ENCODE results near the gene ARHGAP19. TPM values are rescaled to one million over a fixed set of nuclear protein-coding genes. Genes with fewer than 3 reads are reported as not detected.
"Not testable (repeated sequence)": the region's sequence is repeated elsewhere in the genome, so short reads cannot be mapped to it uniquely, and the experiment has no call there.

The ARHGAP19 gene
- total RNA-seq, 1 donor from 2014 or later = 27.8 TPM

- peaks cover 17% of the 10 kb centered on the region for H3K36me3 Mint-ChIP-seq (ENCODE audit: low read depth)
- DNase-seq (ENCODE audit: low spot score); H3K9me3 Mint-ChIP-seq; H3K27ac Mint-ChIP-seq; intact Hi-C loops (cut with micrococcal nuclease); H3K4me1 Mint-ChIP-seq (ENCODE audit: low read depth); H3K27me3 Mint-ChIP-seq (ENCODE audit: insufficient read depth); H3K4me3 Mint-ChIP-seq: not testable (repeated sequence)
Measured at GRCh38 chr10:97265095-97265494, 27.3 kb downstream of the ARHGAP19 start.

- no peak for DNase-seq (ENCODE audit: low spot score)
- Mint-ChIP-seq H3K9me3 (no peaks in the 10 kb centered on the region), H3K4me1 (ENCODE audit: low read depth) (no peaks in the 10 kb centered on the region), H3K27ac (no peak overlapping the region), H3K27me3 (ENCODE audit: insufficient read depth) (no peaks in the 10 kb centered on the region), H3K4me3 (no peak overlapping the region), H3K36me3 (ENCODE audit: low read depth) (peaks cover 19% of the 10 kb centered on the region)
- intact Hi-C loops (cut with micrococcal nuclease) = no loop called here
Measured at GRCh38 chr10:97263971-97264370, 28.5 kb downstream of the ARHGAP19 start.

- Mint-ChIP-seq H3K27ac (no peak overlapping the region), H3K36me3 (ENCODE audit: low read depth) (peaks cover 21% of the 10 kb centered on the region), H3K4me1 (ENCODE audit: low read depth) (no peaks in the 10 kb centered on the region), H3K9me3 (no peaks in the 10 kb centered on the region), H3K27me3 (ENCODE audit: insufficient read depth) (no peaks in the 10 kb centered on the region), H3K4me3 (no peak overlapping the region)
- intact Hi-C loops (cut with micrococcal nuclease) = no loop called here
- no peak for DNase-seq (ENCODE audit: low spot score)
Measured at GRCh38 chr10:97261656-97262055, 30.8 kb downstream of the ARHGAP19 start.

DNA sequence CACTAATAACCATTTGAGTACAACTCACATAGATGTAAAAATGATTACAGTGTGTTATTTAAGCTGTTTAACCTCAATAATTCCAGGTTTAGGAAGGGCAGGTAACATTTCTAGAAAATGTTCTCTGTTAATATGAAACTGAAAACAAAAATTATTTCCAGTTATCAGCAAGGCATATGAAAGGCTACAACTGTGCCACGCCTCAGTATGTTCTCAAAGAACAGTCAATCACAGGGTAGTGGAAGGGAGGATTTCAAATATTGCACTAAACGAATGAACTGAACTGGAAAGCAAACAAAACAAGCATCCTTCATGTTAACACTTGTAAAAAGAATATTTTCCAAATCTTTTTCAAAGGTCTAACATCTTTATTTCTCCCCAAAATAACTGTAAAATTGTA lies 31.3 kb downstream of the ARHGAP19 start:
- Mint-ChIP-seq H3K27me3 (ENCODE audit: insufficient read depth) (no peaks in the 10 kb centered on the region), H3K9me3 (no peaks in the 10 kb centered on the region), H3K4me3 (no peak overlapping the region), H3K36me3 (ENCODE audit: low read depth) (peaks cover 23% of the 10 kb centered on the region), H3K27ac (no peak overlapping the region), H3K4me1 (ENCODE audit: low read depth) (peaks cover 2% of the 10 kb centered on the region)
- intact Hi-C loops (cut with micrococcal nuclease) = no loop called here
- no peak for DNase-seq (ENCODE audit: low spot score)

DNA sequence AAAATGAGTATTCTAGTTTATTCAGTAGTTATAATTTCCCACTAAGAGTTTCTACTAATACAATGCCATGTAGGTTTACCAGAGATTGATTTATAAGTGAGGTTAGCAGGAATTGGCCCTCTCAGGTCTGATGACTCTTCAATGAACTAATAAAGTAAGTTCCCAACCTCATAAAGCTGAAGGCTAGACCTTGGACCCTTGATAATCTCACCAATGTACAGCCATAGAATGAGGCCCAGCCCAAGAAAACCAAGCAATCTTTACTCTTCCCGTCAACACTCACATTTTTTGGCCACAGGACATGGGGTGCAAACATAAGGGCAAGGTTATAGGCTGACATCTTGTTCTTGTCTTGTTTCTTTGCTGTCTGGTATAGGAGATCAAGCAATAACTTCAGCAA lies 33.3 kb downstream of the ARHGAP19 start:
- H3K27me3 Mint-ChIP-seq (ENCODE audit: insufficient read depth) = no peaks in the 10 kb centered on the region
- H3K9me3 Mint-ChIP-seq = no peaks in the 10 kb centered on the region
- no peak overlapping the region for H3K4me3 Mint-ChIP-seq
- peaks cover 5% of the 10 kb centered on the region for H3K4me1 Mint-ChIP-seq (ENCODE audit: low read depth)
- intact Hi-C loops (cut with micrococcal nuclease) = no loop called here
- H3K36me3 Mint-ChIP-seq (ENCODE audit: low read depth) = peaks cover 32% of the 10 kb centered on the region
- no peak for DNase-seq (ENCODE audit: low spot score)
- H3K27ac Mint-ChIP-seq = no peak overlapping the region

- Mint-ChIP-seq H3K27ac (peak overlapping the region; percentile 44), H3K27me3 (ENCODE audit: insufficient read depth) (no peaks in the 10 kb centered on the region), H3K4me3 (no peak overlapping the region), H3K36me3 (ENCODE audit: low read depth) (peaks cover 41% of the 10 kb centered on the region), H3K4me1 (ENCODE audit: low read depth) (peaks cover 5% of the 10 kb centered on the region), H3K9me3 (no peaks in the 10 kb centered on the region)
- intact Hi-C loops (cut with micrococcal nuclease) = no loop called here
- DNase-seq (ENCODE audit: low spot score) = no peak
Measured at GRCh38 chr10:97256356-97256755, 36.1 kb downstream of the ARHGAP19 start.

DNA sequence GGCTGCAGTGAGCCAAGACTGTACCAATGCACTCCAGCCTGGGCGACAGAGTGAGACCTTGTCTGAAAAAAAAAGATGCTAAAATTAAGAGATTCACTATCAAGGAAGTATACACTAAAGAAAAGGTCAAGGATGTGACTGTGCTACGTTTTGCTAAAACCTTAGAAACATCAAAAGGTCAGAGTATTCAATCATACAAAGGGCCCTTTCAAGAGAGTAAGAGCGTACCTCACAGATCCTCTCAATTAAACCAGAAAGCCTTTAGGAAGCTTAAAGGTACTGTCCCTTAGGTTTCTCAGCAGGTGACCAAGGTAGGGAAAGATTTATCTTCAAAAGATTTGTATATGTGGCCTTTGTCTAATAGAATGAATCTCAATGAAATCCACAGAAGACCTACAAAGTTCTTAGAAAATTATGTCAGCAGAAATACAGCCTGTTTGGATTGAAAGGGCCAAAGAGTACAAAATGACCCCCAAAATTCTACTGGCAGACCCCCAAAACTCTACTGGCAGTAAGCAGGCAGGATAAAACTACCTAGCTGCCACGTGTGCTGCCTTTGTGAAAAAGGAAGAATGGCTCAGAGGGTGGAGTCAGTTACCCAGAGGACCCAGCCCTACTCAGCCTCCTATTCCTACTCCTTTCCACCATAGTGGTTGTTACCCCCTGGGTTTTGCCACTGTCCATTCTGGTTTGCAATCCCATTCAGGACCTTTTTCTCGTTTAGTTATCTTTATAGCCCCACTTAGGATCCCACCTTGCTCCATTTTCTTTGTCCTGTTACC lies 36.7 kb downstream of the ARHGAP19 start:
- Mint-ChIP-seq H3K9me3 (no peaks in the 10 kb centered on the region), H3K36me3 (ENCODE audit: low read depth) (peaks cover 41% of the 10 kb centered on the region), H3K27ac (peak overlapping the region; percentile 44), H3K4me3 (no peak overlapping the region), H3K4me1 (ENCODE audit: low read depth) (peaks cover 5% of the 10 kb centered on the region), H3K27me3 (ENCODE audit: insufficient read depth) (no peaks in the 10 kb centered on the region)
- intact Hi-C loops (cut with micrococcal nuclease) = no loop called here
- DNase-seq (ENCODE audit: low spot score) = no peak

DNA sequence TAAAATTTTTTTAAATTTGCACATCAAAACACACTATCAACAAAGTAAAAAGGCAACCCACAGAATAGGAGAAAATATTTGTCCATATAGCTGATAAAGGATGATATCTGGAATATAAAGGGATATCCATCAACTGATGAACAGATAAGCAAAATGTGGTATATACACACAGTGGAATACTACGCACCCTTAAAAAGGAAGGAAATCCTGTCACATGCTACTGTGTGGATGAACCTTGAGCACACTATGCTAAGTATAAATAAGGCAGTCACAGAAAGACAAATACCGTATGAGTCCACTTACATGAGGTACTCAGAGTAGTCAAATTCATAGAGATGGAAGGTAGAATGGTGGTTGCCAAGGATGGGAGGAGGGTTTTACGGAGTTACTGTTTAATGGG lies 37.7 kb downstream of the ARHGAP19 start:
- no peak overlapping the region for H3K27ac Mint-ChIP-seq
- DNase-seq (ENCODE audit: low spot score) = no peak
- intact Hi-C loops (cut with micrococcal nuclease) = no loop called here
- H3K36me3 Mint-ChIP-seq (ENCODE audit: low read depth) = peaks cover 41% of the 10 kb centered on the region
- H3K4me3 Mint-ChIP-seq = no peak overlapping the region
- peaks cover 5% of the 10 kb centered on the region for H3K4me1 Mint-ChIP-seq (ENCODE audit: low read depth)
- H3K27me3 Mint-ChIP-seq (ENCODE audit: insufficient read depth) = no peaks in the 10 kb centered on the region
- H3K9me3 Mint-ChIP-seq = no peaks in the 10 kb centered on the region

- Mint-ChIP-seq H3K4me3 (no peak overlapping the region), H3K27me3 (ENCODE audit: insufficient read depth) (no peaks in the 10 kb centered on the region), H3K4me1 (ENCODE audit: low read depth) (peaks cover under 1% of the 10 kb centered on the region), H3K36me3 (ENCODE audit: low read depth) (peaks cover 37% of the 10 kb centered on the region), H3K27ac (peak overlapping the region; percentile 55), H3K9me3 (no peaks in the 10 kb centered on the region)
- intact Hi-C loops (cut with micrococcal nuclease) = no loop called here
- DNase-seq (ENCODE audit: low spot score) = no peak
Measured at GRCh38 chr10:97250952-97251351, 41.5 kb downstream of the ARHGAP19 start.

- no peaks in the 10 kb centered on the region for H3K9me3 Mint-ChIP-seq
- no peak for DNase-seq (ENCODE audit: low spot score)
- no peaks in the 10 kb centered on the region for H3K4me1 Mint-ChIP-seq (ENCODE audit: low read depth)
- peaks cover 30% of the 10 kb centered on the region for H3K36me3 Mint-ChIP-seq (ENCODE audit: low read depth)
- intact Hi-C loops (cut with micrococcal nuclease) = no loop called here
- H3K4me3 Mint-ChIP-seq = no peak overlapping the region
- H3K27ac Mint-ChIP-seq = no peak overlapping the region
- no peaks in the 10 kb centered on the region for H3K27me3 Mint-ChIP-seq (ENCODE audit: insufficient read depth)
Measured at GRCh38 chr10:97243836-97244235, 48.6 kb downstream of the ARHGAP19 start.

- Mint-ChIP-seq H3K27ac (no peak overlapping the region), H3K27me3 (ENCODE audit: insufficient read depth) (no peaks in the 10 kb centered on the region), H3K9me3 (no peaks in the 10 kb centered on the region), H3K4me1 (ENCODE audit: low read depth) (no peaks in the 10 kb centered on the region), H3K36me3 (ENCODE audit: low read depth) (peaks cover 15% of the 10 kb centered on the region), H3K4me3 (no peak overlapping the region)
- no peak for DNase-seq (ENCODE audit: low spot score)
- intact Hi-C loops (cut with micrococcal nuclease) = no loop called here
Measured at GRCh38 chr10:97238855-97239254, 53.6 kb downstream of the ARHGAP19 start.

DNA sequence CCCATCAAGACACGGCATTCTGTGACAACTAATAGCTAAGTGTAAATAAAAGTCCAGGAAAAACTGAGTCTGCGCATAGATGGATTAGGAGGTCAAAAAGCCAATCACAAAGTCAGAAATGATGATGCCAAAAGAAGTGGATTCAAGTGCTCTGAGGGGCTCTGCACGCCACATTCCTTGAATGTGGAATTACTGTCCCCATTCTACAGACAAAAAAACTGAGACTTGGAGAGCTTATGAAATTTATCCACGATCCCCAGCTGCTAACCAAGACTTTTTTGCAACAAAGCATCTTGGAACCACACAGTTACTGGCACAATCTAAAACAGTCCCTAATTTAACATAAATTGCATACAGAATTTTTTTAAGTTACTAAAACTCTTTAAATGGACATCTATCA lies 57.1 kb downstream of the ARHGAP19 start:
- no peak overlapping the region for H3K4me3 Mint-ChIP-seq
- H3K27me3 Mint-ChIP-seq (ENCODE audit: insufficient read depth) = no peaks in the 10 kb centered on the region
- no peak overlapping the region for H3K27ac Mint-ChIP-seq
- no peak for DNase-seq (ENCODE audit: low spot score)
- peaks cover 7% of the 10 kb centered on the region for H3K36me3 Mint-ChIP-seq (ENCODE audit: low read depth)
- peaks cover 7% of the 10 kb centered on the region for H3K4me1 Mint-ChIP-seq (ENCODE audit: low read depth)
- H3K9me3 Mint-ChIP-seq = no peaks in the 10 kb centered on the region
- intact Hi-C loops (cut with micrococcal nuclease) = no loop called here

DNA sequence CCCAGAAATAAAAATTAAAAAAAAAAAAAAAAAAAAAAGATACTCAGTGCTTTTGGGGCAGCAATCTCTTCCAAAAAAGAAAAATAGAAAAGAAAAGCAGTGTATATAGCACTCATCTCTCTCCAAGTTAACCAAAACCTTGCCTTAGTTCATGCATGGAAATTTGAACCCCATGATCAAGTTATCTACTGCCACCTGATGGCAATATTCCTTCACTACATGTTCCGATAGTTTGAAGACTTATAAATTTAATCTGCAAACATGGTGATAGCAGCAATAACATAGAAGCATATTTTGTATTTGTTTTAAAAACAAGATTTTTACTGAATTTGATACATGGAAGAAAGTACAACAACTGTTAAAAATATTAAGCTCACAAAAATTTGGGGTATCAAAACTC lies 58.0 kb downstream of the ARHGAP19 start:
- H3K9me3 Mint-ChIP-seq = no peaks in the 10 kb centered on the region
- DNase-seq (ENCODE audit: low spot score) = no peak
- H3K36me3 Mint-ChIP-seq (ENCODE audit: low read depth) = peaks cover 13% of the 10 kb centered on the region

DNA sequence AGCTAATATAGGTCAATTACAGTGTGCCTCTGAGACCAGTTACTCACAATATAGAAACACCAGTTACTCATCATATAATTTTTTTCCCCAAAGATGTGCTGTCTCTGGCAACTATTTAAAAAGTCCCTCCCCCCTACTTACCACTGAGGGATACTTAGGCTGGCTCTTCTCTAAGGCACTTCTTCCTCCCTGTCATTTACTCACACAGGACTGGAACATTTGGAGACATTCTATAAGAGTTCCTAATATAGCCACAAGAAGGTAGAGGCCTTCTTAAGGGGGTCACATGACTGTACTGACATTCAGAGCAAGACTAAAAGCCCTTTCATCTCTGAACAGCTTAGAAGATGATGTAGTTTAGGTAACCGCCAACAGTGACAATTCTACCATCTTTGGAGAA lies 62.3 kb downstream of the ARHGAP19 start:
- no peak for DNase-seq (ENCODE audit: low spot score)
- intact Hi-C loops (cut with micrococcal nuclease) = loop anchor here (2.0 kb wide), 1 partner anchor 33 kb away; no protein-coding TSS in a partner anchor
- no peaks in the 10 kb centered on the region for H3K27me3 Mint-ChIP-seq (ENCODE audit: insufficient read depth)
- peaks cover 33% of the 10 kb centered on the region for H3K36me3 Mint-ChIP-seq (ENCODE audit: low read depth)
- H3K27ac Mint-ChIP-seq = no peak overlapping the region
- peaks cover 14% of the 10 kb centered on the region for H3K4me1 Mint-ChIP-seq (ENCODE audit: low read depth)
- H3K4me3 Mint-ChIP-seq = no peak overlapping the region
- no peaks in the 10 kb centered on the region for H3K9me3 Mint-ChIP-seq

More for the DNA sequence above, 58.0 kb downstream of the ARHGAP19 start:
- no peak overlapping the region for H3K4me3 Mint-ChIP-seq
- no peak overlapping the region for H3K27ac Mint-ChIP-seq
- peaks cover 12% of the 10 kb centered on the region for H3K4me1 Mint-ChIP-seq (ENCODE audit: low read depth)
- intact Hi-C loops (cut with micrococcal nuclease) = loop anchor here (1.0 kb wide), 1 partner anchor 161 kb away; no protein-coding TSS in a partner anchor
- no peaks in the 10 kb centered on the region for H3K27me3 Mint-ChIP-seq (ENCODE audit: insufficient read depth)
